Smooth muscle cell (in vitro differentiated cells): ENCODE measurements around the gene RPGRIP1. TPM values are rescaled to one million over a fixed set of nuclear protein-coding genes. Genes with fewer than 3 reads are reported as not detected.

Source experiments
- DNase-seq: peaks from one replicate; lab custom pipeline; 2025; ENCODE audit not compliant: unreplicated experiment; lab: John Stamatoyannopoulos, UW
- H2AFZ ChIP-seq: fragments of 200-600 bp; sonication (generic); 2 replicates; pipeline ENCODE4 v1.6.0; 2016; ENCODE audit warnings: antibody characterized with exemption, low read depth, mild to moderate bottlenecking
- H3F3A ChIP-seq: fragments of 200-600 bp; sonication (generic); 2 replicates; pipeline ENCODE4 v1.6.0; 2017; ENCODE audit warnings: antibody characterized with exemption, low read depth
- H3K27ac ChIP-seq: fragments of 200-600 bp; sonication (generic); 2 replicates; pipeline ENCODE4 v1.5.1; 2016; ENCODE audit warnings: low read depth, mild to moderate bottlenecking
- H3K27me3 ChIP-seq: fragments of 200-600 bp; sonication (generic); 2 replicates; pipeline ENCODE4 v1.6.1; 2016; ENCODE audit warnings: low read depth, mild to moderate bottlenecking
- H3K36me3 ChIP-seq: fragments of 200-600 bp; sonication (generic); 2 replicates; pipeline ENCODE4 v1.5.1; 2016; ENCODE audit warnings: low read depth
- H3K4me1 ChIP-seq: fragments of 200-600 bp; sonication (generic); 2 replicates; pipeline ENCODE4 v1.5.1; 2016; ENCODE audit warnings: low read depth
- H3K4me2 ChIP-seq: fragments of 200-600 bp; sonication (generic); 2 replicates; pipeline ENCODE4 v1.6.0; 2016; ENCODE audit warnings: mild to moderate bottlenecking
- H3K4me3 ChIP-seq: fragments of 200-600 bp; sonication (generic); 2 replicates; pipeline ENCODE4 v1.5.1; 2016; ENCODE audit warnings: mild to moderate bottlenecking
- H3K79me2 ChIP-seq: fragments of 200-600 bp; sonication (generic); 2 replicates; pipeline ENCODE4 v1.6.0; 2016; ENCODE audit warnings: low read depth, mild to moderate bottlenecking
- H3K9ac ChIP-seq: fragments of 200-600 bp; sonication (generic); 2 replicates; pipeline ENCODE4 v1.6.0; 2016; ENCODE audit warnings: low read depth
- H3K9me3 ChIP-seq: fragments of 200-600 bp; sonication (generic); replicated peaks from 2 replicates; pipeline ENCODE4 v1.5.1; 2016; ENCODE audit warnings: low read depth
- H4K20me1 ChIP-seq: fragments of 200-600 bp; sonication (generic); 2 replicates; pipeline ENCODE4 v1.6.0; 2016; ENCODE audit warnings: low read depth
- CTCF ChIP-seq: fragments of 200-600 bp; sonication (generic); IDR thresholded peaks from 2 replicates; pipeline ENCODE4 v1.5.1; 2017; ENCODE audit warnings: borderline replicate concordance, mild to moderate bottlenecking, antibody characterized with exemption; ENCODE audit not compliant: insufficient read depth, poor library complexity, severe bottlenecking
- WGBS: methylation state at CpG from one replicate; pipeline ENCODE4 v1.1.7; 2016; ENCODE audit warnings: low lambda C conversion rate; 5-methylcytosine and 5-hydroxymethylcytosine counted together
- polyA plus RNA-seq: library from polyadenylated mRNA; unstranded; fragments of >200 nt; fragmentation: Nextera tagmentation; extraction: Ambion mirVana; gene quantifications from 2 replicates; pipeline ENCODE4 v1.2.1, GENCODE V29; 2016
- total RNA-seq: library from RNA; depleted of rRNA; stranded (reverse); fragments of >200 nt; gene quantifications from 2 replicates; pipeline ENCODE4 v1.2.3, GENCODE V29; 2014

The RPGRIP1 gene
- total RNA-seq: not detected in 2 replicates
- 0.21 TPM in 1 of 2 replicates, not detected in the other for polyA plus RNA-seq

GRCh38 chr14:21279783-21280182 is at the start of gene RPGRIP1:
Gene RPGRIP1 (plus strand): TSS chr14:21280083. CDS start chr14:21287977, 7,894 bp downstream.
- H3K4me1 ChIP-seq: no peaks in the 10 kb centered on the region
- H3F3A ChIP-seq: no peaks in the 10 kb centered on the region
- H4K20me1 ChIP-seq: no peaks in the 10 kb centered on the region
- H3K27ac ChIP-seq: no peak within 1 kb of the TSS
- H3K27me3 ChIP-seq: no peaks in the 10 kb centered on the region
- no peak within 1 kb of the TSS for H3K4me3 ChIP-seq
- 24% methylated on average over 2 of the region's 2 CpGs for WGBS
- no peaks in the 10 kb centered on the region for H3K79me2 ChIP-seq
- H3K36me3 ChIP-seq: no peaks in the 10 kb centered on the region
- H3K4me2 ChIP-seq: no peak within 1 kb of the TSS
- no peak within 1 kb of the TSS for H3K9ac ChIP-seq
- no peak within 1 kb of the TSS for H2AFZ ChIP-seq
- H3K9me3 ChIP-seq: no peaks in the 10 kb centered on the region
- DNase-seq: no peak
- no peak for TF ChIP-seq CTCF

- H3K27me3 ChIP-seq: no peaks in the 10 kb centered on the region
- WGBS: 97% methylated on average over 14 of the region's 14 CpGs
- no peak overlapping the region for H3K27ac ChIP-seq
- no peak overlapping the region for H2AFZ ChIP-seq
- no peak overlapping the region for H3K4me2 ChIP-seq
- H4K20me1 ChIP-seq: peaks cover 100% of the 10 kb centered on the region
- H3K9me3 ChIP-seq: no peaks in the 10 kb centered on the region
- no peak overlapping the region for H3K4me3 ChIP-seq
- no peak for DNase-seq
- H3K36me3 ChIP-seq: peaks cover 62% of the 10 kb centered on the region
- H3K79me2 ChIP-seq: peaks cover 100% of the 10 kb centered on the region
- H3K4me1 ChIP-seq: no peaks in the 10 kb centered on the region
- peaks cover 64% of the 10 kb centered on the region for H3F3A ChIP-seq
- no peak overlapping the region for H3K9ac ChIP-seq
- TF ChIP-seq CTCF: no peak
These were observed 48.7 kb upstream of the RPGRIP1 start for GRCh38 chr14:21231020-21231652.

- no peak for DNase-seq
- Histone ChIP-seq H3K4me2 (no peak overlapping the region), H3K36me3 (peaks cover 47% of the 10 kb centered on the region), H3F3A (peaks cover 62% of the 10 kb centered on the region), H4K20me1 (peaks cover 100% of the 10 kb centered on the region), H3K4me1 (no peaks in the 10 kb centered on the region), H3K79me2 (peaks cover 100% of the 10 kb centered on the region), H3K4me3 (no peak overlapping the region), H3K9me3 (no peaks in the 10 kb centered on the region), H3K9ac (no peak overlapping the region), H3K27me3 (no peaks in the 10 kb centered on the region), H2AFZ (no peak overlapping the region), H3K27ac (peak overlapping the region; percentile 32)
- WGBS: 82% methylated on average over 8 of the region's 8 CpGs
- TF ChIP-seq CTCF: no peak
These were observed 46.3 kb upstream of the RPGRIP1 start for GRCh38 chr14:21233457-21234076.
